ENCODE measurements around the gene OPN4.

GRCh38 chr10:86709396-86710185, 55.2 kb downstream of the OPN4 start:
- TF ChIP-seq POLR2AphosphoS5 (IDR thresholded peaks at IDR 0.05) (no peak), POLR2A (IDR thresholded peaks at IDR 0.05) (no peak), CTCF (IDR thresholded peaks at IDR 0.05 in 8 of 11, conservative IDR thresholded peaks at IDR 0.05 in 3 of 11) (no peak)
